T-helper 1 cell treated with Interleukin-12 subunit alpha and Interleukin-12 subunit beta and Interleukin-4 antibody, amounts not matched to agents 30 ng/mL and 1 ng/mL, for 36 hours (primary cell): ENCODE measurements around the gene SWAP70. TPM values are rescaled to one million over a fixed set of nuclear protein-coding genes. Genes with fewer than 3 reads are reported as not detected.

ENCODE experiments used
- total RNA-seq: library from RNA; stranded (reverse); gene quantifications from 2 replicates; pipeline ENCODE4 v1.2.3, GENCODE V29; 2022

SWAP70 gene
- total RNA-seq, 1 donor from 2014 or later: 9.2 TPM

Other genes starting within 250 kb of the SWAP70 start
- 31.3 and 33.1 TPM in 2 replicates for gene ZNF143, start 203.1 kb upstream of the SWAP70 start, total RNA-seq
- gene WEE1, start 90.4 kb upstream of the SWAP70 start, total RNA-seq: 47.1 and 53.6 TPM in 2 replicates